GM19025 (cell line): Measurements from ENCODE around the gene TIMP2.

ENCODE experiments used
- ATAC-seq: cut with Tn5 transposase; IDR thresholded peaks from one replicate; pipeline ENCODE4 v1.9.1; 2021; ENCODE audit warnings: mild to moderate bottlenecking, low read depth, moderate library complexity; ENCODE audit not compliant: unreplicated experiment

Gene TIMP2

DNA sequence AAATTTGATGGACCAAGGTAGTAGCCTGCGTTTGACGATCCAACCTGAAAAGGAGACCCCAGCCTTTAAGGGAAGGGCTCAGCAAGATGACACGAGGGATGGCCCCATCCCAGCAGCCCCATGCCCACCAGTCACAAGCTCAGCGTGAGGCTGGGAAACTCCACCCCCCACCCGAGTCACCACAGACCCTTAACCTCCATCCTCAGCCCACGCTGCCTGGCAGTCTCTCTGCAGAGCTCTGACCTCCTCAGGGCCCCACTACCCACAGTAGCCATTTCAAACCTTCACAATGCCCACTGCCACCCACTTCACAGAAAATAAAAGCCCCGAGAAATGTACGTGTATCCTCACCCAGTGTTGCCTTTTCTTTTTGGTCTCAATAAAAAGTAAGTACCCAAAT, 103.2 kb downstream of the TIMP2 start:
- ATAC-seq: no peak

DNA sequence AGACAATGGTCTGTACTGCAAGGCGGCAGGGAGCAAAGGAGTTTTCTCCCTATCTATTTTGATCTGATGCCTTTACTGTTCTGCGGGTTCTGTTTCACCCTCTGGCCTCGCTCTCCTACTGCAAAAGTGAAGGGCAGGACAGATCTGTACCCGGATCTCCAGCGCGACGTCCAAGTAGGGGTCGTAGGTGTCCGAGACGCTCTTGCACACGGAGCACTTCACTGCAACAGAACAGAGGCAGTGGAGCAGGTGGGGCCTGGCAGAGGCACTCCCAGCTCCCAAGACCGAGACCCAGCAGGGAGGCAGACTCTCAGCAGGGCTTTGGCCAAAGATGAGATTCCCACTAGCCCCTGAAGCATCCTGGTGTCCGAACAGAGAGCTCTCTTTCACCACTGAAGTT, 104.3 kb downstream of the TIMP2 start:
- ATAC-seq: no peak

DNA sequence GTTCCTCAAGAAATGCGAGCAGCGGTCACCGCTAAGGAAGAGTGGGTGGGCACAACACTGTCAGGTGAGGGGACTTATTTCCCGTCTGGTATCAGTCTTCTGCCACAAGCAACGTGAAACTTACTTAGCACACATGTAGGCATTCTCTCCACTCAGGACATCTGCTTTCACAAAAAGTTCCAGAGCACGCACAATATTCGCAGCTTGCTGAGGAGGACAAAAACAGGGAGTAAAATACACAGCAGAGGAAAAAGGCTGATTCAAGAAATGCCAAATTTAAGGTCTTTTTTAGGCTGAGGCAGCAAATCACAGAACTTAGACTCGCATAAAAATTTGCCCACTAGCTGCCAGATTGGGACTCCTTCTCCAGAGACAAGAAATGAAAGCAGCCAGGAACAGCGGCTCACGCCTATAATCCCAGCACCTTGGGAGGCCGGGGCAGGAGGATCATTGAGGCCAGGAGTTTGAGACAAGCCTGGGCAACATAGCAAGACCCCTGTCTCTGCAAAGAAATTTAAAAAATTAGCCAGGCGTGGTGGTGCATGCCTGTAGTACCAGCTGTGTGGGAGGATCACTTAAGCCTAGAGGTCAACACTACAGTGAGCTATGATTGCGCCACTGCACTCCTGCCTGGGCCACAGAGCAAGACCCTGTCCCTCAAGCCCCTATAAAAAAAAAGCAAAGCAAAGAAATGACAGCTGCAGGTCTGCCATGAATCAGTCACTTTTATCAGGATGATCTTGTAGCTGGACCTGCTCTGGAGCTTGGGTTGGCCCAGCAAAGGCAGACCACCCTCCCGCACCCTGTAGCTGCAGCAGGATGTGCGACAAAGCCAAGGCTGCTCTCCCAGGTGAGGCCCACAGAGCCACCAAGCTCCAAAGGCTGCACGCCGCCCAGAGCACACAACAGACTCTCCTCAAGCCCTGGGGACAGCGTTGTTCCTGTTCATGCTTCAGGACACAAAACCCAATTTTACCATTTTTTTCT, 105.1 kb downstream of the TIMP2 start:
- no peak for ATAC-seq

DNA sequence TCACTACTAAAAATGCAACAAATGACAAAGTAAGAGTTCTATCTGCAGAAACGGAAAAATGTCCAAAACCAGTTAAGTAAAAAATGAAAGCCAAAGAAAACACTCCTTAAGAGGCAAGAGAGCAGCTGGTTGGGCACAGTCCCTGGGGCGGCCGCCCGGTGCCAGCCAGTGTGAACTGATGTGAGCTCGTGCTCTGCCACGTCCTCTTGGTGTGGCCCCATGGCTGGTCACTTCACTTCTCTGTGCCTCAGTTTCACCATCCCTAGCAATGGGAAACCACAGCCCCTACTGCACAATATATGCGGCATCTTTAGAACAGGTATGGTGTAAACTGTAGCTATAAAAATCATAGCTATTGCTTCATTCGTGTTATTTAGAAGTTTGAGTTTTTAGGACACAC, 105.8 kb downstream of the TIMP2 start:
- ATAC-seq: no peak

DNA sequence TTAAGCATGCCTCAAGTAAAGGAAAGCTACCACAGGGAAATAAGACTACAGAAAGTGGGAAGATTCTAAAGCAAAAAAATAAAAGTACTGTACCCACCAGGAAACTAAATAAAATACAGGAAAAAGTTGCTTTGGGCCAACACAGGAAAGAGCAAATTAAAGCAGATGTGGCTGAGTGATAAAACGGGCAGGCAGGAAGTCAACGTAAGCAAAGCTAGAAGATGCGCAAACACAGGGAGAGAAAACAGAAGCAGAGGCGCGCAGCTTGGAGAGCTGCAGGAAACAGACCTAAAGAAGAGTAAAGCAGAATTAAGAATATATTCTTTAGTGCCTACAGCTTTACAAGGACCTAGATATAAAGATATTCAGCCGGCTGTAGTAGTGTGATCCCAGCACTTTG, 106.3 kb downstream of the TIMP2 start:
- ATAC-seq: no peak

DNA sequence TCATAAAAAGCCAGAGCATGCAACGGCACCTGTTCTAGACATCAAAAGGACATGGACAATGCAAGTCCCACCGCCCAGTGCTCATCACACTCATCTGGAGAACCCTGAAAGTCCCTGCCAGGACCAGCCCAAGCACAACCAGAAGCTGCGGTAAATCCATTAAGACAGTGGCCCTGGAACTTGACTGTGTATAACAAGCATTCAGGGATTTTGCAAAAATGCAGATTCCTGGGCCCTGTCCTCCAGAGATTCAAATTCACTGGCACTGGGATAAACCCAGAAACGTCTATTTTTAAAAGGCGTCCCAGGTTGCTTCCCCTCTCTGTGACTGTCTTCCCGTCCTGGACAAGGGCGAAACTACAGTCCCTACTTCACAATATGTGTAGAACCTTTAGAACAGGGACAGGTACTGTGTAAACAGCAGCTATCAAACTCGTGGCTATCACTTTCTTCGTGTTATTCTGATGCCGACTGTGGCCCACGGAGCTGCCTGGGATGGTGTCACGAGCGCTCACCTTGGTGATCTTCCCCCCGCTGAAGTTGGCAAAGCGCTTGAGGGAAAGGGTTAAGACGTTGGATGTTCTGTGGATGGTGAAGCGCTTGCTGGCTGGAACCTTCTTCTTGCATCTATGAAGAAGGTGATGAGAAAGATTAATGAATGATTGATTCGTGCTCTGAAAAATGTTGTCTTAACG, 106.9 kb downstream of the TIMP2 start:
- ATAC-seq: no peak

DNA sequence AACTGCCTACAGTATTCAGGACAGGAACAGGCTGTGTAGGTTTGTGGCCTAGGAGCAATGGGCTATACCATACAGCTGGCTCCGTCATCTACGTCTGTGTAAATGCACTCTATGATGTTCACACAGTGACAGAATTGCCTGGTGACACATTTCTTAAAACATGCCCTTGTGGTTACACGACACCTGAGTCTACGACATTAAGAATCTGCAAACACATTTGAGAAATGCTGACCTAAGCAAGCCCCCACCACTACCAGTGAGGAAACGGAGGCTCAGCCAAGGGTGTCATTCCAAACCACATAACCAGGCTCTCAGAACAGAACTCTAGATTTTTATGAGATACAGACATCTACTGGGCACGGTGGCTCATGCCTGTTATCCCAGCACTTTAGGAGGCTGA, 108.1 kb downstream of the TIMP2 start:
- ATAC-seq: no peak

DNA sequence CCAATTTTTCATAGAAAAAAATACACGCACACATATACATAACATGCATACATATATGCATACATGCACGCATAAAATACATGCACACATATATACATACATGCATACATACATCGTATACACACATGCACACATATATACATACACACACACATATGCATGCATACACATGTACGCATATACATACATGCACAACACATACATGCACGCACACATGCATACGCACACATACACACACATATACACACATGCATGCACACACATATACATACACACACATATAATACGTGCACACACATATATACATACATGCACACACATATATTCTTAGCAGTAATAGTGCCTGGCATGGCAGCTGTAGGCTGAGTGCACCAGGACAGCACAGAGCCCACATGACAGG, 109.5 kb downstream of the TIMP2 start:
- ATAC-seq: no peak

DNA sequence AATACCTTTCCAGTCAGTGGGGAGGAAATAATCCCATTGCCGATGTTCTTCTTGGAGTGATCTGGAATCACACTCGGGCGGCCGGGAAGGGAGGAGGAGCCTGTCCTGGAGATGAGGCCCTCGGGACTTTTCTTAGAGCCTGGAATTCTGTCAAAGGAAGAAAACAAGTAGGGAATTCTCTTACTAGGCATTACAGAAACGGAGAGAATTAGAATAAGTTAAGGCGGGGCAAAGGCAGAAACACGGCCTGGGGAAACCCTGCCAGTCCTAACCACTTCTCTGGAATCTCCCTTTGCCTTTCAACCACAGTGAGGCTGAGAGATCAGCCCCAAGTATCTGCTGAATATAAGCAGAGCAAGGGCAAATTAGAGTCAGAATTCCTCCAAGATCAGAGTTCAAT, 112.3 kb downstream of the TIMP2 start:
- ATAC-seq: no peak

DNA sequence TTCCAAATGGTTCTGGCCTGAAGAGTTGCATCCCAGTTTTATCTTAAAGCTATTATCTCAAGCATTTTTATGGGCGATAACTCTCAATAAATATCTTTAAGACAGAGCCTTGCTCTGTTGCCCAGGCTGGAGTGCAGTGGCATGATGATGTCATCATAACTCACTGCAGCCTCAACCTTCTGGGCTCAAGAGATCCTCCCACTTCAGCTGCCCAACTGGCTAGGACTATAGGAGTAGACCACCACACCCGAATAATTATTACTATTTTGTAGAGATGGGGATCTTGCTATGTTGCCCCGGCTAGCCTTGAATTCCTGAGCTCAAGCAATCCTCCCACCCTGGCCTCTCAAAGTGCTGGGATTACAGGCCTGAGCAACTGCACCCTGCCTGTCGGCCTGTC, 117.0 kb downstream of the TIMP2 start:
- ATAC-seq: no peak

DNA sequence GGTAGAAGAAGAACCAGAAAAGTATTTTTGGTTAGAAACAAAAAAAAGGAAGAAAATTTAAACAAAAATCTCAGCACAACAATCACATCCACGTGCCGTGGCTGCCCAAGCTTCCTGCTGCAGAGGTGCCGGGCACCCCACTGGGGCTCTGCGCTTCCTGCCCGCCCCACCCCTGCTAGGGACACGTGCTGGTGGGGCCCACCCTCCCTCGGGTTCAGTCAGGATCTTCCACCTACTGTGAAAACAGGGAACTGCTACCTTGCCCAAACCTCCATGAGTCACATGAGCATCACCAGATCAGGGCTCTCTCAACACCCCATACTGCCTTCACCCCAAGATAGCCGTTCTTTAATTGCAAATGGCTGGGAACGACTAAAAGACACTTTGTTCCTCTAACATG, 118.7 kb downstream of the TIMP2 start:
- no peak for ATAC-seq

DNA sequence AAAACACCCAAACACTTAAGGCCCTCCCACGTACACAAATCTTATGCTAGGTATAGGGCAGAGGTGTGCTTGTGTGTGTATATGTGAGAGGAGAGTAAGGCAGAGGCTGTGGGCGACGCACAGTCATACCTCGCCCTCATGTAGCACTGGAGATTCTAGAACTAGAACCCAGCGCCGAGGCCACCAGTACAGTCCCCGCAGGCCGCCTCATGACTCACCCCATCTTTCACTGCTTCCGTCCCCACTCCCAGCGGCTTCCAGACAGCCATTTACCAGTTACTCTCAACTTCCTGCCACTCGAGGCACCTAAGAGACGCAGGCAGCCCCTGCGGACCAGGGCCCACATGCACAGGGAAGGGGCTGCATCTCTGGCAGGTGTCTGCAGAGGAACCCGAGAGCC, 119.9 kb downstream of the TIMP2 start:
- no peak for ATAC-seq

DNA sequence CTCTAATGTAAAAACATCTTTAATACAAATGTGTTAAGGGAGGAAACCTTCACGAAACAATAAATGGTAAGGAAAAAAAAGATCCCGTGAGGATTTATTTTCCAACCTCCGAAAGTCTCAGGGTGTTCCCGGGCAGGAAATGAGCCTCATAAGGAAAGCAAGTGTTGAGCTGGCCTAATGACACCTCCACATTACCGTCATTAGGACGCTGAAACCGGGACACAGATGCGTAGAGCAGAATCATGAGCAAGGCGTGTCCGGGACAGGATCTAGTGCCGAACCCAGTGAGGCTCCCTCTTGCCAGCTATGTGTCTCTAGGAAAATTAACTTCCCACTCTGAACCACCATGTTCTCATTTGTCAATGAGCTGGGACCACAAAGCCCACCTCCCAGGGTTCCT, 120.4 kb downstream of the TIMP2 start:
- no peak for ATAC-seq

DNA sequence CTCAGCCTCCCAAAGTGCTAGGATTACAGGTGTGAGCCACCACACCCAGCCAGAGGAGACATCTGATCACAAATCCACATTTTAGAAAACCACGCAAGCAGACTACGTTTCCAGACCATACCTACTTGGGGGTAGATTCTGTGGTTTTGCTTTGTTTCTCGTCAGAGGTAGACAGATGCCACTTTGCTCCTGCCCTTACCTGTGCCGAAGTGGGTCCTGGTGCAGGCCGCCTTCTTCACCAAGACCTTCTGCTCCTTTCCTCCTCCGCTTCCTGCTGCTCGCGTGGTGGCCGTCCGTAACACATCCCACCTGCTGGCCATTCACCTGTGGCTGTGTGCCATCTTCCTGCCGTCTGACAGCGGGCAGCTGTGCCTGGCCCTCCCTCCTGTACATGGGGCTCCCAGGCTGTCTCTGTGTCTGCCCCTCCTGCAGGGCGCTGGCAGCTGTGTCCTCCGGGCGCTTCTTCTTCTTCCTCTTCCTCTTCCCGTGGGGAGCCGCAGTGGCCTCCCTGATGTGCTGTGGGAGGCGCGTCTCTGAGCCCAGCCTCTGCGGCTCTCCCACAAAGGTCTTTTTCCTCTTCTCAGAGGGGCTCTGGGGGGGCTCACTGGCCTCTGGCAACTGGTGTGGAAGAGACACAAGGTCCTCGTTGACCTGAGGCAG, 121.9 kb downstream of the TIMP2 start:
- no peak for ATAC-seq
